IMR-90 (cell line): ENCODE data around the gene RGS16.

Experiments
- BHLHE40 ChIP-seq: fragments of 150-350 bp; IDR thresholded peaks from 2 replicates; pipeline ENCODE4 v1.6.1; 2016; ENCODE audit warnings: mild to moderate bottlenecking, low read depth, low read length
- CHD1 ChIP-seq: IDR thresholded peaks from 2 replicates; pipeline ENCODE4 v1.6.1; 2012; ENCODE audit warnings: low read depth, low read length, improper control_type of control experiment
- FOS ChIP-seq: fragments of 150-350 bp; IDR thresholded peaks from 2 replicates; pipeline ENCODE4 v1.6.1; 2016; ENCODE audit warnings: low read depth, low read length
- MAFK ChIP-seq: IDR thresholded peaks from 2 replicates; pipeline ENCODE4 v1.6.1; 2012; ENCODE audit warnings: low read depth, low read length, improper control_type of control experiment
- MXI1 ChIP-seq: IDR thresholded peaks from 2 replicates; pipeline ENCODE4 v1.6.1; 2012; ENCODE audit warnings: low read depth, mild to moderate bottlenecking, low read length, moderate library complexity, borderline replicate concordance
- NFE2L2 ChIP-seq: fragments of 150-350 bp; IDR thresholded peaks from 2 replicates; pipeline ENCODE4 v1.6.1; 2016; ENCODE audit warnings: low read depth, mild to moderate bottlenecking, low read length
- POLR2A ChIP-seq: IDR thresholded peaks from 2 replicates; pipeline ENCODE4 v1.6.1; 2012; ENCODE audit warnings: mild to moderate bottlenecking, low read depth, low read length
- RAD21 ChIP-seq: IDR thresholded peaks from 2 replicates; pipeline ENCODE4 v1.6.1; 2012; ENCODE audit warnings: low read length, improper control_type of control experiment
- RCOR1 ChIP-seq: IDR thresholded peaks from 2 replicates; pipeline ENCODE4 v1.6.1; 2012; ENCODE audit warnings: mild to moderate bottlenecking, low read length, improper control_type of control experiment; ENCODE audit not compliant: insufficient replicate concordance
- RFX5 ChIP-seq: IDR thresholded peaks from 2 replicates; pipeline ENCODE4 v1.8.0; 2012; ENCODE audit warnings: low read depth, mild to moderate bottlenecking, low read length, moderate library complexity
- SMC3 ChIP-seq: fragments of 150-350 bp; IDR thresholded peaks from 2 replicates; pipeline ENCODE4 v1.6.1; 2016; ENCODE audit warnings: low read depth, mild to moderate bottlenecking, antibody characterized with exemption, low read length, moderate library complexity
- TF ChIP-seq, protein P1 (sequence below): conservative IDR thresholded peaks from 2 replicates; pipeline ENCODE4 v1.5.1; 2012; ENCODE audit warnings: mild to moderate bottlenecking, low read depth, low read length, improper control_type of control experiment
- TF ChIP-seq, protein P2 (sequence below): fragments of 150-350 bp; IDR thresholded peaks from 2 replicates; pipeline ENCODE4 v1.6.1; 2016; ENCODE audit warnings: low read depth, mild to moderate bottlenecking, low read length, moderate library complexity, borderline replicate concordance
- TF ChIP-seq, protein P3 (sequence below): fragments of 150-350 bp; IDR thresholded peaks from 2 replicates; pipeline ENCODE4 v1.6.1; 2017; ENCODE audit warnings: mild to moderate bottlenecking, antibody characterized with exemption, low read length, low read depth

DNA sequence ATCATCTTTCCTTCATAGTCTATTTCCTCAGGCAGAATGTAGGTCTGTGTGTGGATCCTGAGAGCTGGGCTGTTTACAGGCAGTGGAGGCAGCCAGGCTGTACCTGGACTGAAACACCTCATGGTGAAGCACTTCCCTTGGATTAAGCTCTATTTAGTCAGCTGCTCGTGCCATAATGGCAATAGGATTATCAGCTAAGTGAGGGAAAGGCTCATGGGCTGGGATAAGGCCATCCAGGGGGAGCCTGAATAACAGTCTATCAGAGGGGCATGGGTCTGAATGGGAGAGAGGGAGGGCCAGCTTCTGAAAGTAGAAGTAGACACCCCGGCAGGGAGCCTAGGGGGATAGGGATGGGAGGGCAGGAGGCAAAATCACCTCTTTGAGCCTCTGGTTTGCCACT is 23.5 kb downstream of the RGS16 start:
- TF ChIP-seq, protein P1, sequence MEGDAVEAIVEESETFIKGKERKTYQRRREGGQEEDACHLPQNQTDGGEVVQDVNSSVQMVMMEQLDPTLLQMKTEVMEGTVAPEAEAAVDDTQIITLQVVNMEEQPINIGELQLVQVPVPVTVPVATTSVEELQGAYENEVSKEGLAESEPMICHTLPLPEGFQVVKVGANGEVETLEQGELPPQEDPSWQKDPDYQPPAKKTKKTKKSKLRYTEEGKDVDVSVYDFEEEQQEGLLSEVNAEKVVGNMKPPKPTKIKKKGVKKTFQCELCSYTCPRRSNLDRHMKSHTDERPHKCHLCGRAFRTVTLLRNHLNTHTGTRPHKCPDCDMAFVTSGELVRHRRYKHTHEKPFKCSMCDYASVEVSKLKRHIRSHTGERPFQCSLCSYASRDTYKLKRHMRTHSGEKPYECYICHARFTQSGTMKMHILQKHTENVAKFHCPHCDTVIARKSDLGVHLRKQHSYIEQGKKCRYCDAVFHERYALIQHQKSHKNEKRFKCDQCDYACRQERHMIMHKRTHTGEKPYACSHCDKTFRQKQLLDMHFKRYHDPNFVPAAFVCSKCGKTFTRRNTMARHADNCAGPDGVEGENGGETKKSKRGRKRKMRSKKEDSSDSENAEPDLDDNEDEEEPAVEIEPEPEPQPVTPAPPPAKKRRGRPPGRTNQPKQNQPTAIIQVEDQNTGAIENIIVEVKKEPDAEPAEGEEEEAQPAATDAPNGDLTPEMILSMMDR, result no peak
- no peak for TF ChIP-seq BHLHE40
- TF ChIP-seq POLR2A, result no peak
- TF ChIP-seq MAFK, result no peak
- no peak for TF ChIP-seq RAD21
- TF ChIP-seq, protein P2, sequence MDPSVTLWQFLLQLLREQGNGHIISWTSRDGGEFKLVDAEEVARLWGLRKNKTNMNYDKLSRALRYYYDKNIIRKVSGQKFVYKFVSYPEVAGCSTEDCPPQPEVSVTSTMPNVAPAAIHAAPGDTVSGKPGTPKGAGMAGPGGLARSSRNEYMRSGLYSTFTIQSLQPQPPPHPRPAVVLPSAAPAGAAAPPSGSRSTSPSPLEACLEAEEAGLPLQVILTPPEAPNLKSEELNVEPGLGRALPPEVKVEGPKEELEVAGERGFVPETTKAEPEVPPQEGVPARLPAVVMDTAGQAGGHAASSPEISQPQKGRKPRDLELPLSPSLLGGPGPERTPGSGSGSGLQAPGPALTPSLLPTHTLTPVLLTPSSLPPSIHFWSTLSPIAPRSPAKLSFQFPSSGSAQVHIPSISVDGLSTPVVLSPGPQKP, result no peak
- TF ChIP-seq RCOR1, result no peak
- TF ChIP-seq, protein P3, sequence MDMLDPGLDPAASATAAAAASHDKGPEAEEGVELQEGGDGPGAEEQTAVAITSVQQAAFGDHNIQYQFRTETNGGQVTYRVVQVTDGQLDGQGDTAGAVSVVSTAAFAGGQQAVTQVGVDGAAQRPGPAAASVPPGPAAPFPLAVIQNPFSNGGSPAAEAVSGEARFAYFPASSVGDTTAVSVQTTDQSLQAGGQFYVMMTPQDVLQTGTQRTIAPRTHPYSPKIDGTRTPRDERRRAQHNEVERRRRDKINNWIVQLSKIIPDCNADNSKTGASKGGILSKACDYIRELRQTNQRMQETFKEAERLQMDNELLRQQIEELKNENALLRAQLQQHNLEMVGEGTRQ, result no peak
- TF ChIP-seq RFX5, result no peak
- no peak for TF ChIP-seq SMC3
- no peak for TF ChIP-seq FOS
- TF ChIP-seq MXI1, result no peak
- no peak for TF ChIP-seq CHD1
- no peak for TF ChIP-seq NFE2L2
